HG02973 (cell line): ENCODE measurements around the gene CYP24A1.

Source experiments
- ATAC-seq: cut with Tn5 transposase; IDR thresholded peaks from one replicate; pipeline ENCODE4 v1.9.1; 2021; ENCODE audit warnings: moderate library complexity; ENCODE audit not compliant: unreplicated experiment

CYP24A1 gene

DNA sequence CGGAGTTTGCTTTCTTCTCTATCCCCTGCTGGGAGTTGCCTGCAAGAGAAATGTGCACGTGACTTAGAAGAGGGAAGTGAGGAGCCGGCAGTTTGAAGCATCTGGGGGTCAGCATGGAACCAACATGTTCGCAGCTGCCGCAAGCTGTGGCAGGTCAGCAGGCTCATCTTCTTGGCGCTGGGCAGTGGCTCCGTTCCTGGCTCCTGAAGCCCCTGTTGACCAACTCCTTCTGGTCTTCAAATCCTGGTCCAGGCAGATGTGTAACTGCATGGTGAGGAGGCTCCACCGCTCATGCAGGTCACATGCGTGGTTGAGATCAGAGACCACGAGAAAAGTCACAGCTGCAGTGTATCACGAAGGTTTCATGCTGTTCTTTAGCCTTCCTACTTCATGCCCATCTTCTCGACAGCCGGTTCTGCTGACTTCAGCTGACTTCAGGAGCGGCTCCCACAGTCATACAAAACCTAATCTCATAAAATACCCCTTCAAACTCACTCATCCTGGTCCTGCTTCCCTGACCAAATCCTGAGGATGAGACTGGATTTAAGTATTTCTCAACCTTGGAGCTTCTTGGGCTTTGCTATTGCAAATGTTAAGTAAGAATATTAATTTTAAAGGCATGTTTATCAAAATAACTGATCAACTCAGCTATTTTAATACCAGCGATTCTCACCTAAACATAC lies 58.5 kb downstream of the CYP24A1 start:
- no peak for ATAC-seq

DNA sequence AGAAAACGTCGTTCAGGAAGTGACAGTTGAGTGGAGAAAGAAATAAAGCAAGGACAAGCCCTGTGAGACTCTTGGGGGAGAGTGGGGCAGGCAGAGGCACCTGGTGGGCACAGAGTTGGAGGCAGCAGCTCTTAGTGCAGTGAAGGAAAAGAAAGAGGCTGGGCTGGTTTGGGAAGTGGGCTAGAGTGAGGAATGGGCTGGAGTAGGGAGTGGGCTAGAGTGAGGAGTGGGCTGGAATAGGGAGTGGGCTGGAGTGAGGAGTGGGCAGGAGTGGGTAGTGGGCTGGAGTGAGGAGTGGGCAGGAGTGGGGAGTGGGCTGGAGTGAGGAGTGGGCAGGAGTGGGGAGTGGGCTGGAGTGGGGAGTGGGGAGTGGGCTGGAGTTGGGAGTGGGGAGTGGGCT lies 59.7 kb downstream of the CYP24A1 start:
- ATAC-seq = no peak

DNA sequence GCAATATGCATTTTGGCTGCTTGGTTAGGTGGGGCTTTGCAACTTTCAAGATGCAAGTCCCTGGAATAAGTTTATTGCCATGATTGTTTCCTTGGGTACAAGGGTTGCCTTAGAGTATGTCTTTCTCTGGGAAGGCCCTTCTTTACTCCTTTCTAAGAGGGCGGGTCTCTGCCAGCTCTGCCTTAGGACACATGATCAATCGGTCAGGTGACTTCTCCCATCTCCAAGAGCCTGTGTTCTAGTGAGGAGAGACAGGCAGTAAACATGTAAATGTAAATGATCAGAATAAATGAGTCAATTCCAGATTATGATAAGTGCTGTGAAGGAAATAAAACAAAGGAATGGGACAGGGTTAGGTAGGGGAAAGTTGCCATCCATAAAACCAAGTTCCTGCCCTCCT lies 60.2 kb downstream of the CYP24A1 start:
- no peak for ATAC-seq

DNA sequence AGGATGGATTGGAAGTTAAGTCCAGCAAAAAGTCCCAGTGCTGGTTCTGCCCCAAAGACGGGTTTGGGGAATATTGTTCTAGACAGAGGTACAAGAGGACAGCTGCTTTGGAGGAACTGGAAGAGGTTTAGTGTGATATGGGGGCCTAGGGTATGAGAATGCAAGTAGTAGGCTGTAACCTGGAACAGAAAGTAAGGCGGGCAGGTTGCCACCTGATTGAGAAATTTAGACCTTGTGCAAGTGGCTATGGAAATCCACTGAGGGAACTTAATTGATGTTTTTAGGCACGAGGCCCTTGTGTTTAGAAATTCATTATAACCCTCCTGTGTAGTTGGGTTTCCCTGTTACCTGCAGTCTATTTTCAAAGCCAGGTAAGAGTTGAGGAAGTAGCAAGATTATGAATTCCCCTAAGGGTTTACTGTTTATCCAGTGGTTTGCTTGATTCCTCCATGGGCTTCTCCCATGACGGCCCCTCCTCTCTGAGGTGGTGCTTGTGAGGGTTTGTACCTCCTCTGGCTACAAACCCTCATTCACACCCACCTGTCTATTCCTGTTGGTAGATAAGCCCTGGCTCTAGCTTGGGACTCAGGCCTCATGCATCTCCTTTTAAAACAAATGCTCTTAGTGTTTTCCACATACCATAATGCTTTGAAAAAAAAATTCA lies 61.4 kb downstream of the CYP24A1 start:
- ATAC-seq = no peak

DNA sequence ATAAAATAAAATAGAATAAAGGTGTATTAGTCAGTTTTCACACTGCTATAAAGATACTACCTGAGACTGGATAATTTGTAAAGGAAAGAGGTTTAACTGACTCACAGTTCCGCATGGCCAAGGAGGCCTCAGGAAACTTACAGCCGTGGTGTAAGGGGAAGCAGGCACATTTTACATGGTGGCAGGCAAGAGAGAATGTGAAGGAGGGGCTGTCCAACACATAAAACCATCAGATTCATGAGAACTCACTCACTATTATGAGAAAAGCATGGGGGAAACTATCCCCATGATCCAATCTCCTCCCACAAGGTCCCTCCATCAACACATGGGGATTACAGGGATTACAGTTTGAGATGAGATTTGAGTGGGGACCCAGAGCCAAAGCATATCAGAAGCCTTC lies 62.3 kb downstream of the CYP24A1 start:
- ATAC-seq = no peak

DNA sequence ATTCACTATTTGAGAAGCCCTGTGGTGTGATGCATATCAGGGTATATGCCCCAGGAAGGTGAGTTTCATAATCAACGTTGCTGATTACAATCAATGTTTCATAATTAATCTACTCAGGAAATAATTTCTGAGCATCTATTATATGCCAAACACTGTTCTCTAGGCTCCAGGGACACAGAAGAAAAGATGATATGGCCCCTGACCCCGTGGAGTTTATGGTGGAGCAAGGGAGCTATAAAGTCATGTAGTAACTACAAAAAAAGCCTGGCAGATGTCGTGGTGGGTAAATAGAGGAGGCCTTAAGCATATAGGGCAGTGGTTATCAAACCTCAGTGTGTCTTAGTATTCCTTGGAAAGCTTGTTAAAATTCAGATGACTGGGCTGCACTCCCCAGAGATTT lies 63.3 kb downstream of the CYP24A1 start:
- ATAC-seq = no peak

DNA sequence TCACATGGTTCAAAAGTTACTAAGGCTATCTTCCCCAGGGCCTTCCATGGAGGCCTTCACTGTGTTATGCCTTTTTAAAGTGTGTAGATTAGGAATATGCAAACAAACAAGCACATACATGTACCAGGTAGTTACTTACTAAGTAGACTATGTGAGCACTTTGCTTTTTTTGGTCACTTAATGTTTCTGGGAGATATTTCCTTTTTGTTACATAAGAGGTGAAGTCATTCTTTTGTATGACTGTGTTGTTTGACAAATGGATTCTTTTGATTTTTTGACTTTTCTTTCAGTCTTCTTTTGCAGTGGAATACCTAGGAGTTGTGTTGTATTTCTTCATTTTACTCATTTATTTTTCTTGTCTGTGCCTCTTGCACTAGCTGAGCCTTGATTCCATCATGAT lies 63.7 kb downstream of the CYP24A1 start:
- no peak for ATAC-seq

DNA sequence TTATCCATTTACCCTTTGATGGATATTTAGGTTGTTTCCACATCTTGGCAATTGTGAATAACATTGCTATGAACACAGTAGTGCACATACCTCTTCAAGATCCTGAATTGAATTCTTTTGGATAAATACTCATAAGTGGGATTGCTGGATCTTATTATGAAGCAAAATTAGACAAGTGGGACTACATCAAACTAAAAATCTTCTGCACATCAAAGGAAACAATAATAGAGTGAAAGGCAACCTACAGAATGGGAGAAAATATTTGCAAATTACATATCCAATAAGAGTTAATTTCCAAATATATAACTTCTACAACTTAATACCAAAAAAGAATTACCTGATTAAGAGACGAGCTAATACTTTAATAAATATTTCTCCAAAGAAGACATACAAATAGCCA lies 65.0 kb downstream of the CYP24A1 start:
- ATAC-seq = no peak

DNA sequence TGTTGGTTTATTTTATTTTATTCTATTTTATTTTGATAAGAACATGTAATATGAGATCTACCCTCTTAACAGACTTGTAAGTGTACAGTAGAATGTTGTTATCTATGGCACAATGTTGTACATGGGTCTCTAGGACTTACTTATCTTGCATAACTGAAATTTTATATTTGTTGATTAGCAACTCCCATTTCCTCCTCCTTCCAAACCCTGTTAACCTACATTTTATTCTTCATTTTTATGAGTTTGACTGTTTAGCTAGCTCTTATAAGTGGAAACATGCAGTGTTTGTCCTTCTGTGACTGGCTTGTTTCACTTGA lies 65.5 kb downstream of the CYP24A1 start:
- no peak for ATAC-seq

DNA sequence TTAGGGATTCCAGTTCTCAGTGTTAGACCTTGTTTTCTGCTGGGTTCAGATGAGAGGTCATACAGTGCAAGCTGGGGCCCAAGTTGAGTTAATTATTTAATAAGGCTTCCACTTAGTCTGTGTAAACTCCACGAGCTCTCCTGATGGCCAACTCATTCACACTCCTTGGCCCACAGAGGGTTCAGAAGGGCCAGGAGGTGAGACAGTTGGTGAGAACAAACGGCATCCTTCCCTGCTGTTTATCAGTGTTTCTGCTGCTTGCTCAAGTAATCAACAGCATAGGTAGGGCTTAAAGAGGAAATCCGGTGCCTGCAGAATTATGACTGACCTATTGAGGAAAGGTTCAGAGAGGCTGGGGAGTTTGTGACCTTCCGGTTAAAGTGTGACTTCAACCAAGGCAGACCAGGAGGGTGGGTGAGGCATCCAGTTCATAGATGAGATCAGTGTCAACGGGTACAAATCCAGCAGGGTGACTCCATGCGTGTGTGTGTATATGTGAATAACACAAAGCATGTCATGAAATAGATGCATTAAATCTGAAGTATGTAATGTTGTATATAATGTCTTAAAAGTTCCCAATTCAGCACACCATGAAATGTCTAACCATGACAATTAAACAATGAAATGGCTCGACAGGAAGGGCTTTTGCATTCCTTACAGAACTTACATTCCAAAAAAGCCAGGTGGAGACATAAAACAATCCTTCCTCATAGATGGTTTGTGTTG lies 66.0 kb downstream of the CYP24A1 start:
- no peak for ATAC-seq

DNA sequence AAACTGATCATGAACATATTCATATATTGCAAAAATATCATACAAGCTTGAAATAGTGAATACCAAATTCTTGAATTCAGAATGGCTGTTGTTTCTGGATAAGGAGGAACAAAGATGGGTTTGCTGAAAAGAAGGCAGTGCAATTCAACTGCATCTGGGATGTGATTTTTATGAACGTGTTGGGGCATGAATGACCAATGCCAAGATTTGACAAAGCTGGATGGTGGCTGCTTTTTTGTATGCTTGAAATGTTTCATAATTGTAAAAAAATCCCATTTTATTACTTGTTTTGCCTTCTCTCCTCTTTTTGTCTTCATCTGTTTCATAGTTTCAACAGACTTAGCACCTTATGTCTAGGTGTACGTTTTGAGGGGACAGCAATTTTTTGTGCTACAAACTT lies 66.6 kb downstream of the CYP24A1 start:
- ATAC-seq = no peak

DNA sequence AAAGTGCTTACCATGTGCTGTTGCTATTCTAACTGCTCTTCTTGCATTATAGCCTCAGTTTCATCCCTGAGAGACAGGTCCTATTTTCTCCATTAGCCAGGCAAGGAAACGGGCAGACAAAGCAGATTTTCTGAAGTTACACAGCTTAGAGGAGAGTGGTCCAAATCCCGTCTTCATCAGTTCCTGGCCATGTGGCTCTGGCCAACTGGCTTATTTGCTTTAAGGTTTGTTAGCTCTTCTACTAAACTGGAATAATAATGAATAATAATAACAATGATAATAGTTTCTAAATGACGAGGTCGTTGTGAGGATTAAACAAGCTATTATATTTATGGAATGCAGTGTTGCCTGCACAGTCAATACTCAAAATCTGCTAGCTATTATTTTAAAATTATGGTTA lies 67.6 kb downstream of the CYP24A1 start:
- ATAC-seq = no peak

DNA sequence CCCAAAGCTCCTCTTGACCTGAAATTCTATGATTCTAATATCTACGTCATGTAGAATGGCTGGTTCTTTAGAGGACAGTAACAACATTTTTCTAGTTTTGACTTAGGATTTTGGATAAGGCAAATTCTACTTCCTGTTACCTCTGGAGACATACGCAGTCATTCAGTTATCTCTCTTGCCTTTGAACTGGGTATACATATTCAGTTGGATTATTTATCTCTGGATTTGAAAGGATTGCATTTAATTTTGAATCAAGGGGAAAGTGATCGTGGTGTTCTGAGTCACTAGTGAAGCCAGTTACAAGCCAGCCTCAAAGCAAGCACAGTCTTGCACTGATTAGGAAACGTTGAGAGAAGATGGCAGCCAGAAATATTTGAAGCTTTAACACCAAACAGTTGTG lies 68.1 kb downstream of the CYP24A1 start:
- ATAC-seq = no peak

DNA sequence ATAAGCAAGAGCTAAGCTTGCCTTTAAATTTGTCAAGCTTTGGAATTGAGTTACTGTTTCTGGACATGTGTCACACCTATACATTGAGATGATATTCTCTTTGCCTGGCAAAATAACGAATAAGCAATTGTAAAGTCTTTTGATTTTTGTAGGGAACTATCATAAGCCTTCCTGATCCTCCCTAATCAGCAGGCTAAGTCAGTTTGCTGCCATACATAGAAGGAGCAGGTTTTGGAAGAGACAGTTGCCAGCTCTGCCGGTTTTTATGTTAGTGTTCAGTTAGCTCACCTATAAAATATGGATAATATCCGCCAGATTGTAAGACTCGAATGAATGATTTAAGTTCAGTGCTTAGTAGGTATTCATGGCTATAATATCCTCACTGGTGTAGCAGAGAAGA lies 69.0 kb downstream of the CYP24A1 start:
- no peak for ATAC-seq

DNA sequence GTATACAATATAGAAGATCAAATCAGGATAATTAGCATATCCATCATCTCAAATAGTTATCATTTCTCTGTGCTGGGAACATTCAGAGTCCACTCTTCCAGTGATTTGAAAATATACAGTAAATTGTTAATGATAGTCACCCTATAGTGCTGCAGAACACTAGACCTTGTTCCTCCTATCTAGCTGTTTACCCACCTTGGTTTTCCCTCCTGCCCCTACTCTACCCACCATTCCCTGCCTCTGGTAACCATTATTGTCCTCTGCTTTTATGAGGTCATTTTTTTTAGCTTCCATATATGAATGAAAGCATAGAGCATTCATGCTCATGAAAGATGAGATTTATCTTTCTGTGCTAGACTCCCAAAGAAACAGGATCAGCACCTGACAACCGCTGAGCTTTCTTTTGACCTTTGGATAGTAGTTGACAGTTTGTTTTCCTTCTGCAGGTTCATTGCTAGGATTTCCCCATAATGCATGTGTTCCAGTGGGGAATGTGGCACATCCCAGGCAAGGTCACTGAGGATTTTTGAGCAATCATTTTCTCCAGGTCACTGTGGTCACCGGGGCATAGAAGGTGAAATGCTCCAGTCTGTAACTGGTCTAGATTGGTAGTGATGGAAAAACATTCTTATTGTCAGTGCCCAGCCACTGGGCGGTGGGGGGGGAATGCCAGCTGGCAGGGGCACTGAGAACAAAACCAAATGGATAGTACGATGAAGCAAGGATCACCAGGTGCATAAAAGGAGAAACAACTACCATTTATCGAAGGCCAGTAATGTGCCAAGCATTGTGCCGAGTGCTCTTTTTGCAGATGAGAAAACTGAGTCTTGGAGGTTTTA lies 69.8 kb downstream of the CYP24A1 start:
- ATAC-seq = no peak
